ENCODE results near the gene YTHDF1.

The YTHDF1 gene

GRCh38 chr20:63210011-63210605 lies 5.8 kb downstream of the YTHDF1 start:
- DNase-seq (ENCODE audit: low read depth in 3 of 3): no peak

DNA sequence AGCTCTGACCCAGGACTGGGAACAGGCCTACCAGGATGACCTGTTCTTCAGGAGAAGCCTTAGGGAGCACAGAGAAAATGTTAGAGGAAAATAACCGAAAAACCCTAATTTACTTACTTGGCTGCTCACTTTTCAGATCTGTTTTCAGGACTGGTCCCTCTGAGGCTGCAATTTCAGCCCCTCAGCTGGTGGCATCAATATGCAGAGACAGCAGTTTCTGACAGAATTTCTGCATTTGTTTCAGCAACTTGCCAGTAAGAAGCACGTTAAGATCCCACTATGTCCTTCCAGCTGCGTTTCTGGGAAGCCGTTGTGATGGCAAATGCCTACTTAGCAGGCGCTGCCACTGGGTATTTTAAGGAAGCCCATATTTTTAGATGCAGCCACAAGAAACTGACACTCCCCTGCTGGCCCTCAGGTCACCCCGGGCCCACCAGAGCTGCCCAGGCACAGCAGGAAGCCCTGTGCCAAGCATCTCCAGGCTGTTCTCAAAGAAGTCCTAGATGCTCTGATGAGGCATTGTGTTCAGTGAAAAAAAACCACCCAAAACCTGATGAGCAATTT lies 7.5 kb downstream of the YTHDF1 start:
- DNase-seq (ENCODE audit: low read depth in 3 of 3): no peak

DNA sequence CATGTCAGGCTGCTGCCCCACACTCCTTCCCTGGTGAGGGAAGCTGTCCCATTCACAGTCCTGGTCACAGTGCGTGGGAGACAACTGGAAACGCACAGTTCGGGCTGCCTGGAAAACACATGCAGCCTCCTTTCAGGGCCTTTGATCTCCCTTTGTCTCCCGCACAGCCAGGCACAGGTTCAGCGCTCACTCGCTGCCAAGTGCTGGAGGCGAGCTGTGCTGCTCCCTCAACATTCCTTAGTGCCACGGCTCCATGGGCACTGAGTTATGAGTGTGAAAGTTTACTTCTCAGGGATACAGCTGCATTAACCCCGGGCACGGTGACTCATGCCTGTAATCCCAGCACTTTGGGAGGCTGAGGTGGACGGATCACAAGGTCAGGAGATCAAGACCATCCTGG lies 9.1 kb downstream of the YTHDF1 start:
- DNase-seq (ENCODE audit: low read depth in 3 of 3): no peak

DNA sequence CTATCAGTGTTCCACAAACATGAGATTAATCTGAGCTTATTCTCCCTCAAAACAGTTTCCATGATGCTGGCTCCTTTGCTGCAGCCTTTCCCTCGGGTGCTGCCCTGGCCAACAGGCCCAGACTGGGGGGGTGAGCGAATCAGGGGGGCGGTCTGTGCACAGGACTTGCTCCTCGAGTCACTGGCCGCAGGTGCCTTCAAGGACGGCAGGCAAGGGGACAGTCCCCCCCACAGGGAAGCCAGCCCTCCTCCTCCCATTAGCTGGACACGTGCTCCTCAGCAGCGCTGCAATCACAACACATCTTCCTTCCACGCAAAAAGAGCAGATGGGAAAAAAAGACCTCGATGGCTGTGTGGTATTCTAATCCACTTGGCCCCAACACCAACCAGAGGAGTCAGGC lies 10.0 kb downstream of the YTHDF1 start:
- no peak for DNase-seq (ENCODE audit: low read depth in 3 of 3)

DNA sequence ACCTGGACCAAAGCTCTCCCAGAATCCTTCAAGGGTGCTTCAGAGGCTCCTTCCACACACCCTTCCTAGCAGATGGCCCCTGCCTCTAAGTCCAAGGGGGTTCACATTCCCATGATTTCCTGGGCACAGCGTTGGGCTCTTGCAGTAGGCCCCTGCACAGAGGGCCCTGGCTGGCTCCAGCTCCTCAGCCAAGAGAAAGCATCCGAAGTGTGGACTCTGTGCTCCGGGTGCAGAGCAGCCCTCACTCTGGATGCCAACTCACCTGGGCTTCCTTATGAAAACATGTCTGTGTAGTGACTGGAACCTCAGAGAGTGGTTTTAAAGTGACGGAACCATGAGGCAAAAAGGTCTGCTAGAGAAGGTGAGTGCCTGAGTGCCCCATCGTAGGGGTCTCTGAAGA lies 11.6 kb downstream of the YTHDF1 start:
- no peak for DNase-seq (ENCODE audit: low read depth in 3 of 3)

GRCh38 chr20:63202811-63203526 lies 13.0 kb downstream of the YTHDF1 start:
- DNase-seq (ENCODE audit: low read depth in 3 of 3): no peak

DNA sequence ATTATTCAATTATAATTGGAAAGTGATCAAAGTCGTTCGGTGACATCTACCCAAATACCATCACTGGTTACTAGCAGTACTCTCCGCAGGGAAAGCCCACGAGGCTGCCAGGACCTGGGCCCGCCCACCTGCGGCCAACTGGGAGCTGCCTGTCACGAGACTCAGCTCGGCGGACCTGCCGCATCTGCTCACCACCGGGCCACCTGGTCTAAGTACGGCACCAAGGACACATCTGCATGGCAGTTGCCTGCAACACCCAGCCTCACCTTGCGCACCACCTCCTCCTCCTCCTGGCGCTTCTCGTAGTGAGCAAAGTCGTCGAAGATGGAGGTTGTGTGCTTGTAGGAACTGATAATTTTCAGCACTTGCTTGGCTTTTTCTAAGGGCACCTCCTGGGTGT lies 13.9 kb downstream of the YTHDF1 start:
- DNase-seq (ENCODE audit: low read depth in 3 of 3): no peak

GRCh38 chr20:63198606-63199005 lies 17.3 kb downstream of the YTHDF1 start:
- no peak for DNase-seq (ENCODE audit: low read depth in 3 of 3)

DNA sequence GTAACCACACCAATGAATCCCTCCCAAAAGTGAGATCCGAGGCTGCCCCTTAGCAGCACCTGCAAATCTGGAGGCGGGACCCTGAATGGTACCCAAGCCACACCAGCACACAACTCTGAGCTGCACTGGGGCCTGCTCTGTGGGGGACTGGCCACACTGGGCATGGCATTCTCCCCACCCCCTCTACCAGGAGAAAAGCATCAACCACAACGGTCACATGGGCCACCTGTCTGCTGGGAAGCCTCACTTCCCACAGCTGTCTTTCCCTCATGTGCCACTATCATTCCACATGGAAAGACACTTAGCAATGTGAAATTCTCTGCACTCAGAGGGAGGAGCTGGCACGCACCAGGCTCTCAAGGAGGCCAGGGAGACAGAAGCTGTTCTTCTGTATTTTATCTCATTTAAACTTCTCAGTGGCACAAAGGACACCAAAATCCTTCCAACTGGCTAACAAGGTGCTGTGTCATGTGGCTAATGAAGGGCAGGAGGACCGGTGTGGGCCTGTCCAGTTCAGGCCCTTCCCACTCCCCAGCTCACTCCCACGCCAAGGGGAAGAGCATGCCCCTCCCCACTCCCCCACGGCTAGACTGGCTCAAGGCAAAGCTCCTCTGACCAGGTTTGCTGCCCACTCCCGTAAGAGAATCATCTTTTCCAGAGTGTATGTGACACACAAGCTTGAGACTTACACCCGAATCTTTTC lies 19.0 kb downstream of the YTHDF1 start:
- DNase-seq (ENCODE audit: low read depth in 3 of 3): no peak

DNA sequence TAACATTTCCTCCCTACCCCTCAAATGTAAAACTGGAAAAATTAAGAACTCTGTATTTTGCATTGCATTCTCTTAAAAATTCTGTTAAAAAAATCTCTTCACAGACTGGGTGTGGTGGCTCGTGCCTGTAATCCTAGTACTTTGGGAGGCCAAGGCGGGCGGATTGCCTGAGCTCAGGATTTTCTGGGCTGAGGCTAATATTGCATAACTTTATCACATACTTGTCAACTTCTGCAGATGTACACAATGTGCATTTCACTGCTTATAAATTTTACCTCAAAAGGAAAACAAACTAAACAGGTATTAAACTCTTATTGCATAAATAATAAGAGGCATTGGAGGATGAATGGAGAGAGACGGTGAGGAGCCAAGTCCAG lies 21.1 kb downstream of the YTHDF1 start:
- DNase-seq (ENCODE audit: low read depth in 3 of 3): no peak

DNA sequence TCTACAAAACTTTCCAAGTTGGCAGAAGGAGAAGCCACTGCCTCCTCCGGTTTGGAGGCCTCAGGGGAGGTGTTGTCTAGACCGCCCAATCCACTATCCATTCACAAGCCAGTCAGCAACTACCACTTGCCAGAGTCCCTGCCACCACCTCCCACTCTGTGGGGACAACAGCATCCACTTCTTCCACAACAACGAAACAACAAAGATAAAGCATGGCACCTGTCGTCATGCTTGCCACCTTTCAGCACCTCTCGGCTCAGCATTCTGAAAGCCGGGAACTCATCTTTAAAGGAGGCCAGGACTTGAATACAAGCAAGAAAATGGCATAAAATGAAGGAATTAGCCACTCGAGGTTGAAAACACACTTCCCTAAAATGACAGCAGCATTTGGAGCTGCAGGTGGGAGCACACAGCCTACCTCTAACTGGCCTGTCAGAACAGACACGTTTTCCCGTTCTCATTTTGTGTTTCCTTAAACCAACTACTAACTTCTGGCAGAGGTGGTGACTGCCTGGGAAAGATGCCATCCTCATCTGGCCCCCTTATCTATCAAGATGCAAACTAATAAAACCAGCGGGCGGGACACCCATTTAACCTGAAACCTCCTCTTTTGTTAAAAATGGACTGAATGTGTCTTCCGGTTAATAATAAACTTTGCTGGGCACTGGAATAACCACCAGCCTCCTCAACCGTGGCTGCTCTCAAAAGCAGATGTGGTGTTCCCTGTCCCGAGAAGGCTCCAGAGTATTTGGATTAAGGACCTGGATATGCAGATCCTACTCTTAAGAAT lies 21.7 kb downstream of the YTHDF1 start:
- no peak for DNase-seq (ENCODE audit: low read depth in 3 of 3)

- no peak for DNase-seq (ENCODE audit: low read depth in 3 of 3)
Measured at GRCh38 chr20:63192721-63193120, 23.2 kb downstream of the YTHDF1 start.

DNA sequence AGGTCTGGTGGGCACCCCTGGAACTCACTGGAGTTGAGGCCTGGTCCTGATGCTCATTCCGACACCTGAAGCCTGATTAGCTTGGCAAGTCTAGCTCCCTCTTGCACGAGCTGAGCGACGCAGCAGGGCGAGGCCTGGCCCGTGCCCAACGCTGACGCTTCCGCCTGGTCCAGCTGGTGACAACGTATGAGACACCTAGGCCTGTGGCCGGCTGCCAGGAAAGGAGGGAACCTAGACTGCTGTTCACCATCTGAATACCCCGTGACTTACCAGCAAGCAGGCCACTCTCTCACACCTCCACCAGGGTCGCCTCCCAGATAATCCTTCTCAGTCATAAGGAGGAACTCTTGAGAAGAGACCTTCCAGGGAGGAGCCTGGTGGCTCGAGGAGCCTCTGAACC lies 24.5 kb downstream of the YTHDF1 start:
- no peak for DNase-seq (ENCODE audit: low read depth in 3 of 3)

- no peak for DNase-seq (ENCODE audit: low read depth in 3 of 3)
Measured at GRCh38 chr20:63190828-63191227, 25.1 kb downstream of the YTHDF1 start.

- DNase-seq (ENCODE audit: low read depth in 3 of 3): no peak
Measured at GRCh38 chr20:63189846-63190559, 25.9 kb downstream of the YTHDF1 start.

DNA sequence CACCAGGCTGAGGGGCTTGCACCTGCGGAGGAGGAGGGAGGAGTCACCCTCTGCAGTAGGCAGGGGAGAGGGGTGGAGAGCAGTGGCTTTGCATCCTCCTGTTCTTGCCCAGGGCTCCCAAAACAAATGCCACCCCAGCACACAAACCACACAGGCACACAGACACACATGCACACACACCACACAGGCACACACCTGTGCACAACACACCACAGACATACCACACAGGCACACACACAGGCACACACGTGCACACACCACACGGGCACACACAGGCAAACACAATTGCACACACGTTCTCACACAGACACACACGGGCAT lies 26.6 kb downstream of the YTHDF1 start:
- DNase-seq (ENCODE audit: low read depth in 3 of 3): no peak

- DNase-seq (ENCODE audit: low read depth in 3 of 3): no peak
Measured at GRCh38 chr20:63188641-63189321, 27.1 kb downstream of the YTHDF1 start.

GRCh38 chr20:63188159-63188442 lies 27.8 kb downstream of the YTHDF1 start:
- DNase-seq (ENCODE audit: low read depth in 3 of 3): no peak

- DNase-seq (ENCODE audit: low read depth in 3 of 3): no peak
Measured at GRCh38 chr20:63187338-63188158, 28.4 kb downstream of the YTHDF1 start.

GRCh38 chr20:63186528-63187316 lies 29.2 kb downstream of the YTHDF1 start:
- no peak for DNase-seq (ENCODE audit: low read depth in 3 of 3)

Measured in stimulated activated CD4-positive, alpha-beta T cell treated with anti-CD3 and anti-CD28 coated beads, TNF-alpha, amount 100 ng/mL, for 4 hours (primary cell).